ENCODE results near the gene CDCP1. TPM values are rescaled to one million over a fixed set of nuclear protein-coding genes. Genes with fewer than 3 reads are reported as not detected.

CDCP1 gene
- polyA plus RNA-seq, 3 donors: 0.99 to 1.6 (median 1.1) TPM

- no peak for DNase-seq (ENCODE audit: extremely low read depth in 1 of 11, low read depth in 9 of 11, low spot score in 4 of 11)
Measured at GRCh38 chr3:45178183-45179023, 32.2 kb upstream of the CDCP1 start.

DNA sequence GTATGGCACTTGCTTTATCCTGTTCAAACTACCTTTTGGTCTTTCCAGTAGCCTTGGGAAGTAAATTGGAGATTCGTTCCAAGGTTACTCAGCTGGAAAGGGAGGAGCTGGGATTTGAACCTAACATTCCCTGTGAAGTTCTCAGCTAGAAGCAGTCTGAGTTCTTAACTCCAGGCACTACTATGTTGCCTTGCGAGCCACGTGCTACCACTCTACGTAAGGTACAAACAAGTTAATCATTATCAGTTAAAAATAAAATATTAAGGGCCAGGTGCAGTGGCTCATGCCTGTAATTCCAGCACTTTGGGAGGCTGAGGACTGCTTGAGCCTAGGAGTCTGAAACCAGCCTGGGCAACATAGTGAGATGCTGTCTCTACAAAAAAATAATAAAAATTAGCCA lies 30.7 kb upstream of the CDCP1 start:
- no peak for DNase-seq (ENCODE audit: extremely low read depth in 1 of 11, low read depth in 9 of 11, low spot score in 4 of 11)

DNA sequence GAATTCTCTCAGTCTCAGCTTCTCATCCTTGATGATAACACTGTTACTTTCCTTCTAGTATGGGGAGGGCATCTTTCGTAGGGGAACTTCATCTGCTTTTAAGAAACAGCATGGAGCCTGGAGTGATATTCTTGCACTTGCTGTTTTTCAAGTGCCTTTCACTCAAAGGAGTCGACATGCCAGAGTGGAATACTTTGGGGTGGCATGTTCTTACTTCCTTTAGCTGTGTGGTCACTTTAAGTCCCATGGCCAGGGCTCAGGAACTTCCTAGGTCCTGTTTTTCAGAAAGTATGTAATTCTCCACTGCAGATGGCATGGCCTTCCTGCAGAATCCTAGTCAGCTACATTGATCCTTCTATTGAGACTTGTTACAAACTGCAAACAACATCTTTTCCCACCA lies 28.1 kb upstream of the CDCP1 start:
- DNase-seq (ENCODE audit: extremely low read depth in 1 of 11, low read depth in 9 of 11, low spot score in 4 of 11): no peak

DNA sequence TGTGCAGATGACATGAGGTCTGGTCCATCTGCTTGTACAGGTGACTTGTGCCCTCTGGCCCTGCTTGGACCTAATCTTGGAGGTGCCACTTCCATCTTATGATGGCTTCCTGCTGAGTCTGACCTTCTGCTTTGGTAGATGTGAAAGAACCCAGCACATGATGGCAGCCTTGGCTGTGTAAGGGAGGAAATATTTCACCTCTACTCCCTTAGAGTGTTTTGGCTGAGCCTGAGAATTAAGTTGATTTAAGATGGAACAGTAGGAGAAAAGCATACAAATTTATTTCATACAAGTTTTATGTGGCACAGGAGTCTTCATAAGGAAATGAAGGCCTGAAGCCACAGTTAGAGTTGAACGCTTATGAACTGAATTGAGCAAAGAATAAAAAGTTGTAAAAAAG lies 27.6 kb upstream of the CDCP1 start:
- DNase-seq (ENCODE audit: extremely low read depth in 1 of 11, low read depth in 9 of 11, low spot score in 4 of 11): no peak

- DNase-seq (ENCODE audit: extremely low read depth in 1 of 11, low read depth in 9 of 11, low spot score in 4 of 11): no peak
Measured at GRCh38 chr3:45171283-45171682, 25.1 kb upstream of the CDCP1 start.

- no peak for DNase-seq (ENCODE audit: extremely low read depth in 1 of 11, low read depth in 9 of 11, low spot score in 4 of 11)
Measured at GRCh38 chr3:45170096-45170495, 23.9 kb upstream of the CDCP1 start.

DNA sequence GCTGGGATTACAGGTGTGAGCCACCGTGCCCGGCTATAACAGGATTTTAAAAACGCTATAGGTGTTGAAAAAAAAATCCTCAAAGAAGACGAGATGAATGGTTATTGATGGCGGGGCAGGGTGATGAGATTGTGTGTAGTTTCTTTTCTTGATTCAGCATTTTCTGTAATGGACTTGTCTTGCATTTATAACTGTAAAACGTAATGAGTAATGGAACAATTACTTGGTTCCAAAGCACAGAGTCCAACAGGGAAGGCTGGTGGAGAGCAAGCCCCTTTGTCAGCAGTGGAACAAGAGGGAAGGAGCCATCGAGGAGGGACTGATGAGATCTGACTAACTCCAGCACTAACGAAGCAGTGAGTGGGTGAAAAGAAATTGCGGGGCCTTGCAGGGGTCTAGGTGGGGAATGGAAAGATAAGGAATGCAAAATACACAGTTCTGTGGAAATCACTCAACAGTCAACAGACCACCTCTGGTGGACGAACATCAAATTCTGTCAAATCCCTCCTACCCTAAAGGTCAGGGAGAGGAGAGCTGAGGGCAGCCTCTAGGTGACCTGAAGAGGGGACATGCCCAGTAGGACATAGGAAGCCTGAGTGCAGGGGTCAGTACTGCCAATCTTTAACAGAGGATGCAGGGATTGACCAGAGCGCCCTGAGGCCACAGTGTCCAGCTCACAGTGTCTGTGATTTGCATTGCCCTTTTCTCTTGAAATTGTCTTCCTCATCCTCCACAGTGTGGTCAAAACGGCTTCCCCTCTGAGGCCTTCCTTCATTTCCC lies 23.1 kb upstream of the CDCP1 start:
- DNase-seq (ENCODE audit: extremely low read depth in 1 of 11, low read depth in 9 of 11, low spot score in 4 of 11): no peak

DNA sequence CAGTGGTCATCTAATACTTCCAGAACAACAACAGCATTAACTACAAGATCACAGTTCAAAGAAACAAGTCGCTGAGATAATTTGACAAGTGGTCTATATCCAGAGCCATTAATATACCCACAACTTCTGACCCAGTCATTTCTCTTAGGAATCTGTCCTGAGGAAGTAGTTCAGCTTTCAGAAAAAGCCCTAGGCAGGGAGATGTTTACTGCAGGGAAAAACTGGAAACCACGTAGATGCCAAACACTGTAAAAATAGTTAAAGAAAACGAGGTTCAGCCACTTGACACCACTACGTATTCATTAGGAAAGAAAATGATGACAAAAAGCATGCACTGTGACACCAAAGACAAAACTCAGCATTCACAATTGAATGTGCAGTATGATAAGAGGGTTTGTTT lies 22.3 kb upstream of the CDCP1 start:
- DNase-seq (ENCODE audit: extremely low read depth in 1 of 11, low read depth in 9 of 11, low spot score in 4 of 11): no peak

DNA sequence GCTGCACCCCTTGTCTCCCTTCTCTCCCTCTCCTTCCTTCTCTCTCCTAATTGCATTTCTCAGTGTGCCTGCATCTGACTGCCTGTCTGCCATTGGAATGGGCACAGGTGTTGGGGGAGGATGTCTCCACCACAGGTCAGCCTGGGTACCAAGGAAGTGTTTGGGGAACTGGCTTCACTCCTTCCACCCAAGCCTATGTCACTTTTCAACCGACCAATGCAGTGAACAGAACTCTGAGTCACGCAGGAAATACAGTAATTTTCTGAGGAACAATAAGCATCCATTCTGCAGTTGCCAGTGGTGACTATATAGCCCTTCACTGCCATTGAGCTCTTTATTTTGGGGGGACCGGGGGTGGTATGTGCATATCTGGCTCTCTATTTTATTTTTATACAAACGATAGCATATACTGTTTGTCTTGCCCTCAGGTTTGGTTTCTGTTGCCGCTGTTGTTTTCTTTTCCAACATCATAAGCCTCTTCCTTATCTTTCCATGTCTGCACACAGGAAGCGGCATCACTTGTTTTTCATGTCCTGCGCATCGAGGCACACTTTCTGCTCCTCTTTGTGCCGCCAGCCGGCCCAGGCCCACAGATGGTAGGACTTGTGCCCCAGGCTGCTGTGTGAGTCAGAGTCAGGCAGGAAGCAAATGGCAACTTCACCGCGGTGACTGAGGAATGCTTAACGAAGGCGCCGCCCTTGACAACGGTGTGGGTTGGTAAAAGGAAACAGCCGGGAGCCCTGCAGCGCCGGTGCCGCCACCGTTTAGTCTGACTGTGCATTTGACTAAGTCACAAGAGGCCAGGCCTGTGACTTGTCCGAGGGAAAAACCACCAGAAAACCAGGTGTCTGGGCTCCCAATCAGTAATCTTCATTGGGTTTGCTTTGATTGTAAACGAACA lies 21.1 kb upstream of the CDCP1 start:
- peak in 8 of 11 donors; percentile 53 to 79 (median 64) for DNase-seq (ENCODE audit: extremely low read depth in 1 of 11, low read depth in 9 of 11, low spot score in 4 of 11)

DNA sequence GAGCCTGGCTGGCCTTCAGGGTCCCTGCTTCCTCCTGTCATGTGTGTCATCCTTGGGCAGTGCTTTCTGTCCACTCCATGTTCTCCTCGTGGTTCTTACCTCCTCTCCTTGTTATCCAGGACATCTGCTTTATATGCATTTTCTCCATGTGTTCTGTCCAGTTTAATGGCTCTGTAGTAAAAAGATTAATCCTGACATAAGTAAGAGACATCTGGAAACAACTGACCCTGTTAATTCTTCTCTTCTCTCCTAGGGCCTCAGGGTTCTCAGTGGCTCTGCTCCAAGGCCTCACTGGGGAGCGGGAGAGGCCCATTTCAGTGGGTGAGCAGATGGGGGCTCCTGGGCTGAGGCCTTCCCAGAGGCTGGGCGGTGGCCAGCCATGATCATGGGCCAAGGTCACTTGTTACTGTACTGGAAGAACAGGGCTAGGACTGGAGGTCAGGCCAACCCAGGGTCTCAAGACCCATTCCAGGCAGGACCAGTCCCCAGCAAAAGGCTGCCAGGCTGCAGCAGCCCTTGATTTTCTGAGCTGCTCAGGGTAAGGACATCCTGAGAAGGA lies 20.2 kb upstream of the CDCP1 start:
- DNase-seq (ENCODE audit: extremely low read depth in 1 of 11, low read depth in 9 of 11, low spot score in 4 of 11): no peak

DNA sequence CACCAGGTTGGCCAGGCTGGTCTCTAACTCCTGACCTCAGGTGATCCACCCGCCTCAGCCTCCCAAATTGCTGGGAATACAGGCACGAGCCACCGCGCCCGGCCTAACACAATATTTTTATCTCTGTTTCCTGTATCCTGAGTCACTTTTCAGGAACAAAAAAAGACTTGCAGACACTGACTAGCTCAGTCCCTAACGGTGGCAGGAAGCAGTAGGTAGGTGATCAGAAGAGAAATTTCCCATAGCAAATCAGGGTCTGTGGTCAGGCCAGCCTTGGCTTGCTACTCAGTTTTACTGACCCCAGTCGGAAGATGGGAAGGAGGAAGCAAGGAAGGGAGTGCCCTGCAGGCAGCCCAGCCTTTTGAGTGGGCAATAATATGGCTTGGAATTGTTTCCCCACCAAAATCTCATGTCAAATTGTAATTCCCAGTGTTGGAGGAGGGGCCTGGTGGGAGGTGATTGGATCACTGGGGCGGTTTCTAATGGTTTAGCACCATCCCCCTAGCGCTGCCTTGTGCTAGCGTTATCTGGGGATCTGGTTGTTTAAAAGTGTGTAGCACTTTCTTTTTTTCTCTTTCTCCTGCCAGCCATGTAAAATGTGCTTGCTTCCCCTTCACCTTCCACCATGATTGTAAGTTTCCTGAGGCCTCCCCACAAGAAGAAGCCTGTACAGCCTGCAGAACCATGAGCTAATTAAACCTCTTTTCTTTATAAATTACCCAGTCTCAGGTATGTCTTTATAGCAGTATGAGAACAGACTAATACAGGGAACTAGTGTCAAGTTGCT lies 19.5 kb upstream of the CDCP1 start:
- DNase-seq (ENCODE audit: extremely low read depth in 1 of 11, low read depth in 9 of 11, low spot score in 4 of 11): no peak

- DNase-seq (ENCODE audit: extremely low read depth in 1 of 11, low read depth in 9 of 11, low spot score in 4 of 11): no peak
Measured at GRCh38 chr3:45164056-45164455, 17.9 kb upstream of the CDCP1 start.

DNA sequence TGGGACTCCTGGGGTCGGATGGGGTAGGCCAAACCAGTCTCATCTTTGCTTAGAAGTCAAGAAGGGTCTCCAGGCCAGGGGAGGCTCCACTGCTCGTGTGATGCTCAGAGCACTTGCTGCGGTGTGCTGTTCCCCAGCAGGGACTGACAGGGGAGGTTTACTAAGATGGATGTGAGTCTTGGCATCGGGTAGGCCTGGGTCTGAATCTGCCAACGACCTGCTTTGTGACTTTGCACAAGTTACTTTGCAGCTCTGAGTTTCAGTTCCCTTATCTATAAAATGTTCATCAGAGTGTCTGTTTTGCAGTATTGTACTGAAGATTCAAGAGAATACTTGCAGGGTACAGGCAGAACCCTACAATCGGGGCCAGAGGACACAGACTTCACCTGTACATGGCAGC lies 17.3 kb upstream of the CDCP1 start:
- DNase-seq (ENCODE audit: extremely low read depth in 1 of 11, low read depth in 9 of 11, low spot score in 4 of 11): no peak

DNA sequence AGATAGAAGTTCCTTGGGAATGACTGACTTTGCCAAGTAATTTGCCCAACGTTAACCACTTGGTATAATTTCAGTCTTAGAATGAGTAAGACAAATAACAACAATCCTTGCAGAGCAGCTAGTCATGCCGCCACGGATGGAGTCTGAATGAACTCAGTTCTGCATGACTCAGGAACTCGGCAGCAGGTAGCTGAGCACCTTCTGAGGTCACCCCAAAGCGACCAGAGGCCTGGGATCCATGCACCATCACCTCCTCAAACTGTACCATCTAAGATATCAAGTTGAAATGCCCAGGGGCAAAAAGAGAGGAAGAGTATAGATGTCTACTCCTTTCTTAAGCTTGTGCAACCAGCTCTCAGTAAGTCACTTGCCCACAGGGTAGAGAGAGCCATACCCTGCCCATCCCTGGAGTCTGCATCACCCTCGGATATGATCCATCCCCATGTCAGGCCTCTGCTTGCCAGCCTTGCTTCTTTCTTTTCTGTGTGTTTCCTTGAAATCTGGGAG lies 8.5 kb upstream of the CDCP1 start:
- no peak for DNase-seq (ENCODE audit: extremely low read depth in 1 of 11, low read depth in 9 of 11, low spot score in 4 of 11)

- no peak for DNase-seq (ENCODE audit: extremely low read depth in 1 of 11, low read depth in 9 of 11, low spot score in 4 of 11)
Measured at GRCh38 chr3:45153658-45154437, 7.7 kb upstream of the CDCP1 start.

GRCh38 chr3:45152307-45152706 lies 6.1 kb upstream of the CDCP1 start:
- no peak for DNase-seq (ENCODE audit: extremely low read depth in 1 of 11, low read depth in 9 of 11, low spot score in 4 of 11)

DNA sequence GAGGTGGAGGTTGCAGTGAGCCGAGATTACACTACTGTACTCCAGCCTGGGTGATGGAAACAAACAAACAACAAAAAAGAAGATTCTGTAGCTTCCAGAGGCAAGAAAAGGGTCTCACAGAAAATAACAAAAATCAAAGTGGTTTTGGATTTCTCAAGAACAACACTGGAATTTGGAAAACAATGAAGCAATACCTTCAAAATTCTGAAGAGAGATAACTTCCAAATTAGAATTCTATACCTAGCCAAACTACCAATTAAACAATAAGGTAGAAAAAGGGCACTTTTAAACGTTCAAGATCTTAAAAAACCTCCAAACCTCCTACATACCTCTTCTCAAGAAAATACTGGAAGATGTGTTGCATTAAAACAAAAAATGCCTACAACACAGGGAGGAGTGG lies 4.9 kb upstream of the CDCP1 start:
- DNase-seq (ENCODE audit: extremely low read depth in 1 of 11, low read depth in 9 of 11, low spot score in 4 of 11): no peak

DNA sequence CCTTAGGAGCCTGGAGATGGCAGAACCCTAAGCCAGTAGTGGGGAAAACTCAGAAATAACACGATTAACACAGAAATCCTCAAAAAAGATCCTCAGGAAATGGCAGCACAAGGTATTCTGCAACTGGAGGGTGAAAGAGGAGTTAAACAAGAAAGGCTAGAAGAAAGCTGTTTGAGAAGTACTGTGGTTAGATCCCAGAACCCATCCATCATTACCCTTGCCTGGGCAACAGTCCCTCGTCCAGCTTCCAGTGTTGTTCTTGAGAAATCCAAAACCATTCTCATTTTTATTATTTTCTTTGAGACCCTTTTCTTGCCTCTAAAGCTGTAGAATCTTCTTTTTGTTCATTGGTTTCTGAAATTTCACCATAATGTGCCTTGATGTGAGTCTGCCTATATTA lies 2.7 kb upstream of the CDCP1 start:
- DNase-seq (ENCODE audit: extremely low read depth in 1 of 11, low read depth in 9 of 11, low spot score in 4 of 11): no peak
